Heart left ventricle (tissue), 13 donors: ENCODE measurements around the gene KIF13A.

ENCODE experiments used
- CTCF ChIP-seq, 12 donors: fragments of 200-600 bp; sonication (generic) in 4 of 12; IDR thresholded peaks; one replicate each; pipeline versions ENCODE4 v1.5.0 to v1.8.0; 2018 to 2022; ENCODE audit warnings: antibody characterized with exemption in 12 of 12, mild to moderate bottlenecking in 5 of 12
- POLR2A ChIP-seq, 2 donors: fragments of 450-650 bp; IDR thresholded peaks; one replicate each; pipeline ENCODE4 v1.6.1; 2017; ENCODE audit warnings: antibody characterized with exemption in 2 of 2, mild to moderate bottlenecking in 2 of 2, moderate library complexity in 2 of 2
- donor health status: ischemic (EF 13 %, LVEDD 7.1; RV severe dilation, severe dysfunction).
- donor health status: DM: no; HTN: yes; CAD: no.
- donor health status: DM: no; HTN: no; CAD: no.
- donor health status: ischemic (EF 25% LVEDD 6.9; RV normal size, moderate dysfunction).
- donor health status: ischemic (EF 25% LVEDD 5.7; RV mildly dilated, moderate dysfunction).
- donor health status: ischemic (EF 35%, LVEDD 5.7; RV mildly dilated, moderate dysfunction).
- donor health status: nonischemic (EF 11% LVEDD 7.7; RV severe dilation, severe dysfunction).
- donor health status: DM: yes; HTN: yes; CAD: no.
- donor health status: PGD.
- donor health status: ischemic (EF 29% LVEDD 5.4; RV normal size, mild dysfunction).
- donor health status: nonischemic (EF 23%, LVEDD 6.1; RV moderate dilation, normal function).

DNA sequence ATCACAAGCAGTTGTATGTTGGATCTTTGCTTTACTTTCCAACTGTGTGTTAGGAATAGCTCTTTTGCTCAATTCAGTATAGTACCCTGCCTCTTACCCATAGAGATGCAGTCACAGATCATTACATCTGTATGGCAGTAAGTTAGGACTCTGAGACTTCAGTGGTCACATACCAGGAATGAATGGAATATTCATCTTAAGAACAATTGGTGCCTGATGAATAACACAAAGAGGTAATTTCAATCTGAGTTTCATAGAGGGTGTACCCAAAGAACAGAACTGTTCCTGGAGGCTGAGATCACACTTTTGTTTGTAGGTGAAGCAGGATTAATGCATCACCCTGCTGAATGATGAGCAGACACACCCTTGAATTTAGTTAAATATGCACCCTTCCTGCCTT is 28.7 kb upstream of the KIF13A start:
- TF ChIP-seq POLR2A (IDR thresholded peaks at IDR 0.05) (no peak), CTCF (IDR thresholded peaks at IDR 0.05) (no peak)
